COLO829 (cell line): ENCODE measurements around the gene ATG16L2.
"Not testable (repeated sequence)": the region's sequence is repeated elsewhere in the genome, so short reads cannot be mapped to it uniquely, and the experiment has no call there.

ENCODE experiments used
- DNase-seq: peaks from one replicate; pipeline ENCODE4 v3.0.0; 2012; ENCODE audit warnings: low spot score

Gene ATG16L2

GRCh38 chr11:72842653-72843330 lies 28.6 kb downstream of the ATG16L2 start:
- peak; percentile 41 for DNase-seq

GRCh38 chr11:72844356-72844755 lies 30.1 kb downstream of the ATG16L2 start:
- DNase-seq = no peak

- DNase-seq = peak; percentile 37
Measured at GRCh38 chr11:72848846-72849466, 34.7 kb downstream of the ATG16L2 start.

GRCh38 chr11:72850832-72851231 lies 36.6 kb downstream of the ATG16L2 start:
- DNase-seq = no peak

GRCh38 chr11:72851726-72852125 lies 37.5 kb downstream of the ATG16L2 start:
- DNase-seq = no peak

GRCh38 chr11:72856065-72856464 lies 41.9 kb downstream of the ATG16L2 start:
- DNase-seq = no peak

- no peak for DNase-seq
Measured at GRCh38 chr11:72856551-72857345, 42.5 kb downstream of the ATG16L2 start.

- not testable (repeated sequence) for DNase-seq
Measured at GRCh38 chr11:72858267-72858666, 44.1 kb downstream of the ATG16L2 start.

GRCh38 chr11:72859126-72859525 lies 44.9 kb downstream of the ATG16L2 start:
- DNase-seq = no peak

- no peak for DNase-seq
Measured at GRCh38 chr11:72860010-72860409, 45.8 kb downstream of the ATG16L2 start.

GRCh38 chr11:72860592-72860991 lies 46.4 kb downstream of the ATG16L2 start:
- DNase-seq = no peak

GRCh38 chr11:72863091-72863490 lies 48.9 kb downstream of the ATG16L2 start:
- DNase-seq = no peak

- DNase-seq = no peak
Measured at GRCh38 chr11:72863916-72864315, 49.7 kb downstream of the ATG16L2 start.

GRCh38 chr11:72864702-72865655 lies 50.8 kb downstream of the ATG16L2 start:
- DNase-seq = no peak

- DNase-seq = no peak
Measured at GRCh38 chr11:72867970-72868369, 53.8 kb downstream of the ATG16L2 start.

GRCh38 chr11:72869831-72870230 lies 55.6 kb downstream of the ATG16L2 start:
- DNase-seq = no peak

GRCh38 chr11:72871119-72871518 lies 56.9 kb downstream of the ATG16L2 start:
- DNase-seq = no peak

GRCh38 chr11:72872012-72872411 lies 57.8 kb downstream of the ATG16L2 start:
- DNase-seq = no peak

- DNase-seq = no peak
Measured at GRCh38 chr11:72875736-72876135, 61.5 kb downstream of the ATG16L2 start.

GRCh38 chr11:72876147-72876546 lies 61.9 kb downstream of the ATG16L2 start:
- no peak for DNase-seq
